Measurements from ENCODE around the gene IL2RA.
"Not testable (repeated sequence)": the region's sequence is repeated elsewhere in the genome, so short reads cannot be mapped to it uniquely, and the experiment has no call there.

The IL2RA gene

GRCh38 chr10:5963071-5963470, 99.1 kb downstream of the IL2RA start:
- H2AFZ ChIP-seq (ENCODE audit: low read depth, low read length, severe bottlenecking): no peak overlapping the region
- no peak overlapping the region for H3K27ac ChIP-seq (ENCODE audit: low read depth, low read length)
- H3K4me2 ChIP-seq (ENCODE audit: low read depth, low read length, poor library complexity, severe bottlenecking): no peak overlapping the region
- no peaks in the 10 kb centered on the region for H3K27me3 ChIP-seq (ENCODE audit: low read length)
- H4K20me1 ChIP-seq (ENCODE audit: low read depth, low read length): no peaks in the 10 kb centered on the region
- H3K79me2 ChIP-seq (ENCODE audit: insufficient read depth, low read length): no peaks in the 10 kb centered on the region
- no peaks in the 10 kb centered on the region for H3K36me3 ChIP-seq (ENCODE audit: low read length)
- no peaks in the 10 kb centered on the region for H3F3A ChIP-seq (ENCODE audit: insufficient read depth)
- no peak overlapping the region for H3K4me3 ChIP-seq (ENCODE audit: insufficient read depth, low read length, poor library complexity, severe bottlenecking)
- no peaks in the 10 kb centered on the region for H3K9me3 ChIP-seq (ENCODE audit: insufficient read depth, low read length)
- H3K9ac ChIP-seq (ENCODE audit: low read length): no peak overlapping the region
- no peaks in the 10 kb centered on the region for H3K9me2 ChIP-seq (replicated peaks; ENCODE audit: insufficient read depth, low read length)
- TF ChIP-seq EZH2phosphoT487 (conservative IDR thresholded peaks at IDR 0.05; ENCODE audit: low read length) (no peak), CTCF (IDR thresholded peaks at IDR 0.05; ENCODE audit: insufficient read depth, low read length, poor library complexity, severe bottlenecking) (no peak)

- not testable (repeated sequence) for H3F3A ChIP-seq (ENCODE audit: insufficient read depth); H3K36me3 ChIP-seq (ENCODE audit: low read length); H2AFZ ChIP-seq (ENCODE audit: low read depth, low read length, severe bottlenecking); H3K4me2 ChIP-seq (ENCODE audit: low read depth, low read length, poor library complexity, severe bottlenecking); H3K79me2 ChIP-seq (ENCODE audit: insufficient read depth, low read length); H3K4me3 ChIP-seq (ENCODE audit: insufficient read depth, low read length, poor library complexity, severe bottlenecking); H3K9me2 ChIP-seq (replicated peaks; ENCODE audit: insufficient read depth, low read length); H3K27me3 ChIP-seq (ENCODE audit: low read length); H3K9ac ChIP-seq (ENCODE audit: low read length); H3K9me3 ChIP-seq (ENCODE audit: insufficient read depth, low read length); H4K20me1 ChIP-seq (ENCODE audit: low read depth, low read length); H3K27ac ChIP-seq (ENCODE audit: low read depth, low read length)
Observed at GRCh38 chr10:5962358-5962940, 99.7 kb downstream of the IL2RA start.

GRCh38 chr10:5961405-5962100, 100.6 kb downstream of the IL2RA start:
- no peak overlapping the region for H3K4me3 ChIP-seq (ENCODE audit: insufficient read depth, low read length, poor library complexity, severe bottlenecking)
- H2AFZ ChIP-seq (ENCODE audit: low read depth, low read length, severe bottlenecking): no peak overlapping the region
- no peaks in the 10 kb centered on the region for H3K27me3 ChIP-seq (ENCODE audit: low read length)
- no peaks in the 10 kb centered on the region for H3K79me2 ChIP-seq (ENCODE audit: insufficient read depth, low read length)
- H3K9me3 ChIP-seq (ENCODE audit: insufficient read depth, low read length): no peaks in the 10 kb centered on the region
- no peaks in the 10 kb centered on the region for H3K36me3 ChIP-seq (ENCODE audit: low read length)
- TF ChIP-seq EZH2phosphoT487 (conservative IDR thresholded peaks at IDR 0.05; ENCODE audit: low read length) (no peak), CTCF (IDR thresholded peaks at IDR 0.05; ENCODE audit: insufficient read depth, low read length, poor library complexity, severe bottlenecking) (no peak)
- no peaks in the 10 kb centered on the region for H4K20me1 ChIP-seq (ENCODE audit: low read depth, low read length)
- no peak overlapping the region for H3K9ac ChIP-seq (ENCODE audit: low read length)
- H3K27ac ChIP-seq (ENCODE audit: low read depth, low read length): no peak overlapping the region
- H3K4me2 ChIP-seq (ENCODE audit: low read depth, low read length, poor library complexity, severe bottlenecking): no peak overlapping the region
- H3K9me2 ChIP-seq (replicated peaks; ENCODE audit: insufficient read depth, low read length): no peaks in the 10 kb centered on the region
- no peaks in the 10 kb centered on the region for H3F3A ChIP-seq (ENCODE audit: insufficient read depth)

- H3K27ac ChIP-seq (ENCODE audit: low read depth, low read length); H2AFZ ChIP-seq (ENCODE audit: low read depth, low read length, severe bottlenecking): not testable (repeated sequence)
Observed at GRCh38 chr10:5960973-5961275, 101.2 kb downstream of the IL2RA start.

More at GRCh38 chr10:5960973-5961275, 101.2 kb downstream of the IL2RA start:
- not testable (repeated sequence) for H3K4me2 ChIP-seq (ENCODE audit: low read depth, low read length, poor library complexity, severe bottlenecking); H3K9me3 ChIP-seq (ENCODE audit: insufficient read depth, low read length); H3K36me3 ChIP-seq (ENCODE audit: low read length); H4K20me1 ChIP-seq (ENCODE audit: low read depth, low read length); H3K9ac ChIP-seq (ENCODE audit: low read length); H3K27me3 ChIP-seq (ENCODE audit: low read length); H3K79me2 ChIP-seq (ENCODE audit: insufficient read depth, low read length); H3K4me3 ChIP-seq (ENCODE audit: insufficient read depth, low read length, poor library complexity, severe bottlenecking); H3K9me2 ChIP-seq (replicated peaks; ENCODE audit: insufficient read depth, low read length); H3F3A ChIP-seq (ENCODE audit: insufficient read depth)
